ENCODE results near the gene CTDNEP1. TPM values are rescaled to one million over a fixed set of nuclear protein-coding genes. Genes with fewer than 3 reads are reported as not detected.

CTDNEP1 gene
- total RNA-seq, 1 donor from 2014 or later, result 36.4 TPM

DNA sequence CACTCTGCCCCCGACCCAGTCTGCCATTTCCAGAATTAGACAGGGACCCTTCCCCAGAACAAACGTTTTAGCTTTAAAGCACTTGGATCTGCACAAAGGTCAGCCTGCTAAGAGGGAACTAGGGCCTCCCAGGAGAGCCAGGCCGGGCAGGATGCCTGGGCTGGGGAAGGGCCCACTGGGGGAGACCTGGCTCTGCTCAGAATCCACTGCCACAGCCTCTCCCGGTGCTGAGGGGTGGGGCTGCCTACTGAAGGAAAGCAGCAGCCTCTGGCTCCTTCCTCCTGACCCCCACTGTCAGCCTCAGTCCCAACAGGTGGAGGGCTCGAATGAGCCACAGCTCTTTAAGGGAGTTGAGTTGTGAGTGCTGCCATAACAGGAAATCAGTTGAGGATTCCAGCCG lies 41.2 kb upstream of the CTDNEP1 start:
- TF ChIP-seq, protein P1, sequence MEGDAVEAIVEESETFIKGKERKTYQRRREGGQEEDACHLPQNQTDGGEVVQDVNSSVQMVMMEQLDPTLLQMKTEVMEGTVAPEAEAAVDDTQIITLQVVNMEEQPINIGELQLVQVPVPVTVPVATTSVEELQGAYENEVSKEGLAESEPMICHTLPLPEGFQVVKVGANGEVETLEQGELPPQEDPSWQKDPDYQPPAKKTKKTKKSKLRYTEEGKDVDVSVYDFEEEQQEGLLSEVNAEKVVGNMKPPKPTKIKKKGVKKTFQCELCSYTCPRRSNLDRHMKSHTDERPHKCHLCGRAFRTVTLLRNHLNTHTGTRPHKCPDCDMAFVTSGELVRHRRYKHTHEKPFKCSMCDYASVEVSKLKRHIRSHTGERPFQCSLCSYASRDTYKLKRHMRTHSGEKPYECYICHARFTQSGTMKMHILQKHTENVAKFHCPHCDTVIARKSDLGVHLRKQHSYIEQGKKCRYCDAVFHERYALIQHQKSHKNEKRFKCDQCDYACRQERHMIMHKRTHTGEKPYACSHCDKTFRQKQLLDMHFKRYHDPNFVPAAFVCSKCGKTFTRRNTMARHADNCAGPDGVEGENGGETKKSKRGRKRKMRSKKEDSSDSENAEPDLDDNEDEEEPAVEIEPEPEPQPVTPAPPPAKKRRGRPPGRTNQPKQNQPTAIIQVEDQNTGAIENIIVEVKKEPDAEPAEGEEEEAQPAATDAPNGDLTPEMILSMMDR (conservative IDR thresholded peaks at IDR 0.05; ENCODE audit: low read depth, low read length), result no peak
- no peak for DNase-seq (ENCODE audit: low read depth)

DNA sequence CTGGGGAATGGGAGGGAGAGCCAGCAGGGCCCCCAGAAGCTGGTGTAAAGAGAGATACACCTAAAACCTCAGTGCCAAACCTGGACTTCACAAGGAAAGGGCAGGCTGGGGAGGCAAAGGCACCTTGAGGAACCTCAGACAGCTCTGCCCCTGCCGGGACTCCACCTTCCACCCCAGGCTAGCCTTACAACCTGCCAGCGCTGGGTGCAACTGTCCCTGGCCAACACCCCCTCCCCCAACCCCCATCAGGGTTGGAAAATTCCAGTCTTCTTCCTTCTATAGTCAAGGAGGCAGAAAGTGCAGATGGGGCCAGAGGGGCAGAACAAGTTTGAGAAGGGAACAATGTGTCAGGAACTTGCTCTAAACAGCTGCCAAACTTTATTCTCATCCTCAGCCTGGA lies 40.7 kb upstream of the CTDNEP1 start:
- no peak for DNase-seq (ENCODE audit: low read depth)
- TF ChIP-seq, protein P1 (conservative IDR thresholded peaks at IDR 0.05; ENCODE audit: low read depth, low read length), result no peak
- no peak overlapping the region for H3K4me3 ChIP-seq (ENCODE audit: low read depth, low read length)

More for the DNA sequence above, 41.2 kb upstream of the CTDNEP1 start:
- no peak overlapping the region for H3K4me3 ChIP-seq (ENCODE audit: low read depth, low read length)

DNA sequence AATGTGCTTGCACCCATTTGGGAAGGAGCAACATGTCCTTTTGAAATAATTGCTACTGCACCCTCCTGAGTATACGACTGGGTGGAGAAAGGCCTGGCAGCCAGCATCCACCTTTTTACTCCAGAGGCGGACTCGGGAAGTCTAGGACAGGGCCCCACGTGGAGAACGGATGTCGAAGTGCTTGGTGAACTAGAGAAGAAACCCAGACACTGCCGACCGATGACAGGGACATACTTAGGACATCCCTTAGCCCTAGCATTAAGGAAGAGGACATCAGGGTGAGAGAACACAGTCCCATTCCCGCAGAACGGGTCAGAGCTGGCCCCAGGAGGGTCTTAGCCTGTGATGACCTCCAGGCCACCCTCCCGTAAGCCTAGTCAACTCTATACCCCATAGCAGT lies 39.2 kb upstream of the CTDNEP1 start:
- no peak for DNase-seq (ENCODE audit: low read depth)
- H3K4me3 ChIP-seq (ENCODE audit: low read depth, low read length), result no peak overlapping the region
- TF ChIP-seq, protein P1 (conservative IDR thresholded peaks at IDR 0.05; ENCODE audit: low read depth, low read length), result no peak

DNA sequence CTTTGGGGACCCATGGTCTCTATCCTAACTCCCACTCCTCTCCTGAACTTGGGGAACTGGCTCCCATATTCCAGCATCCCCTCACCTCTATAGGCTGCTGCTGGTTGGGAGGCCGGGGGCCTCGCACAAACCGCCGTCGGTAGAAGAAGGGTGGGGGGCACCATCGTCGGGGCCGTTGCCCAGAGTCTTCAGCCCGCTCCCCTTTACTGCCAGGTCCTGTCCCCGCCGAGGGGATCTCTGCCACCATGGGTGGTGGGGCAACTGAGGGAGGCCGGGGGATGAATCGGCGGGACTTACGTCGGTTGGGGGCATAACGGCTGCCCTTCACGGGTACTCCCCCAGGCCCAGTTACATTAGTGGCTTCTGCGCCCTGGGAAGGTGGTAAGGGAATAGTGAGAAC lies 38.6 kb upstream of the CTDNEP1 start:
- no peak overlapping the region for H3K4me3 ChIP-seq (ENCODE audit: low read depth, low read length)
- DNase-seq (ENCODE audit: low read depth), result no peak
- TF ChIP-seq, protein P1 (conservative IDR thresholded peaks at IDR 0.05; ENCODE audit: low read depth, low read length), result no peak

DNA sequence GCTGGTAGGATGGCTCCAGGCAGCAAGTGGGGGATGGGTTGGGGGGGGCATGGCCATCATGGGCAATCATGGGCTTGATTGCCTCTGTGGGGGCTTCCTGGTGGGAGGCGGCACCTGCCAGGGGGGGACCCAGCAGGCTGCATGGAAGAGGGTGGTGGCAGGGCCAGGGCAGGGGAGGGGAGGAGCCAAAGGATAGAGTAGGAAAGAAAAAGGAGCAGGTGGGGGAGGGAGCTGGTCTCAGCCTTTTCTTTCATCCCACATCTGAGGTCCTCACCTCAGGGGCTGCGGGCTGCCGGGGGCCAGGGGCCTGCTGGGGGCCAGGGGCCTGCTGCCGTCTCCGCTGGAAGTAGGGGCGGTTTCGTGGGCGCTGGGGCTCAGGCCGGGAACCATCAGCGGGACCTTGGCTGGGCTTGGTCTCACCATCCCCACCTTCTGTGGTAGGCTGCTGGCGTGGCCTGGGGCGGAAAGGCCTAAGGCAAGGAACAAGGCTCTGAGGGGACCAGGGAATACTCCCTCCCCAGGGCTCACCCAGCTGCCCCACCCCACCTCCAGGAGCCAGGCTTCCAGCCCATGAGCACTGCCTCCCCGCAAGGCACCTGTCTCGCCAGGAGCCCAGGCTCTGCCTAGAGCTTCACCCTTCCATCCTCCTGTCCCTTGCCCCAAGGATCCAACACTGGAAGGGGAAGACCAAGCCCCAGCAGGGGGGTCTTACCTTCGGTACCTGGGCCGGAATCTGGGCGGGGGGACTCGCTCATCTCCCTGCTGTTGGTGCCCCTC lies 37.9 kb upstream of the CTDNEP1 start:
- no peak for DNase-seq (ENCODE audit: low read depth)
- H3K4me3 ChIP-seq (ENCODE audit: low read depth, low read length), result no peak overlapping the region
- TF ChIP-seq, protein P1 (conservative IDR thresholded peaks at IDR 0.05; ENCODE audit: low read depth, low read length), result no peak

DNA sequence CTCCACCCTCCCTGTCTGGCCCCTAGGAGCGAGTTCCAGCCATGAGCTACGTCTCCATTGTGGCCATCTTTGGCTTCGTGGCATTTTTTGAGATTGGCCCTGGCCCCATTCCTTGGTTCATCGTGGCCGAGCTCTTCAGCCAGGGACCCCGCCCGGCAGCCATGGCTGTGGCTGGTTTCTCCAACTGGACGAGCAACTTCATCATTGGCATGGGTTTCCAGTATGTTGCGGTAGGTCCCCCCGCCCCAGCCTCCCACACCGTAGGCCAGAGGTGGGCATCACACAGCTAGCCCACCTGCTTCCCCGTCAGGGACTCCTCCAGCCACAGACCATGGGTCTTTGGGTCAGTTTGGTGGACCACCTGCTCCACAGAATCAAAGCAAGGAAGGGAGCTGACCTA lies 34.1 kb upstream of the CTDNEP1 start:
- TF ChIP-seq, protein P1 (conservative IDR thresholded peaks at IDR 0.05; ENCODE audit: low read depth, low read length), result no peak
- no peak for DNase-seq (ENCODE audit: low read depth)
- H3K4me3 ChIP-seq (ENCODE audit: low read depth, low read length), result no peak overlapping the region

DNA sequence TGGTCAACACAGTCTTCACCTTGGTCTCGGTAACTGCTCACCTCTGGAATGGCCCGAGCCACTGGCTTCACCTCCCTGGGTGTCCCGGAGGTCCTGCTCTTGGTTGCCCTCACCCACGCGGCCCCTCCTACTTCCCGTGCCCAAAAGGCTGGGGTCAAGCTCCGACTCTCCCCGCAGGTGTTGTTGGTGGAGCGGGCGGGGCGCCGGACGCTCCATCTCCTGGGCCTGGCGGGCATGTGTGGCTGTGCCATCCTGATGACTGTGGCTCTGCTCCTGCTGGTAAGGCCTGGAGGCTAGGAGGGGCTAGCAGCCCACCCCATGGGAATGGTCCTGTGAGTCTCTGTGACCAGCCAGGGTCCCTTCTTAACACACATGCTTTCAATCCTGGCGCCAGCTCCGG lies 33.4 kb upstream of the CTDNEP1 start:
- DNase-seq (ENCODE audit: low read depth), result no peak
- no peak overlapping the region for H3K4me3 ChIP-seq (ENCODE audit: low read depth, low read length)
- TF ChIP-seq, protein P1 (conservative IDR thresholded peaks at IDR 0.05; ENCODE audit: low read depth, low read length), result no peak

All from epithelial cell of proximal tubule (primary cell).